ENCODE data around the gene TRMT10C. TPM values are rescaled to one million over a fixed set of nuclear protein-coding genes. Genes with fewer than 3 reads are reported as not detected.
"Not testable (repeated sequence)": the region's sequence is repeated elsewhere in the genome, so short reads cannot be mapped to it uniquely, and the experiment has no call there.

The TRMT10C gene
- total RNA-seq, 1 donor from 2014 or later, result 25.0 TPM

DNA sequence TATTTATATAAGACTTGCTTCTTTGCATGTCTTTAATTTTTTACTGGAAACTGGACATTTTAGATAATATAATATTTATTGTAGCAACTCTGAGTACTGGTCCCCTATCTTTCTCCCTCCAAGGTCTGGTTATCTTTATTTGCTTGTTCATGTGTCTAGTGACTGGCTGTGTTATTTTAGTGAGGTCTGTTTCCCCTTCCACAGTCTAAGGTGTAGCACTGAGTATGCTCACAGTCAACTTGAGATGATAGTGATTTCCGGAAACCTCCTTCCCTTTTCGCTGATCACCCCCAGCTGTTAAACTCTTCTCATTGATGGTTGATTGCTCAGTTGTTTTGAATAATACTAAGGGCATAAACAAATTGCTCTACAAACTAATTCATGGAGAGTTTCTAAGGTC is 49.4 kb downstream of the TRMT10C start:
- Histone ChIP-seq H3K4me3 (ENCODE audit: low read depth, low read length) (no peak overlapping the region), H3K36me3 (ENCODE audit: control insufficient read depth, insufficient read depth, low read length) (no peaks in the 10 kb centered on the region), H3K27me3 (ENCODE audit: control insufficient read depth, insufficient read depth, low read length) (no peaks in the 10 kb centered on the region)
- TF ChIP-seq CTCF (IDR thresholded peaks at IDR 0.05; ENCODE audit: insufficient read depth, low read length, severe bottlenecking), result no peak
- DNase-seq (ENCODE audit: low read depth) (no peak), FAIRE-seq (no peak)

DNA sequence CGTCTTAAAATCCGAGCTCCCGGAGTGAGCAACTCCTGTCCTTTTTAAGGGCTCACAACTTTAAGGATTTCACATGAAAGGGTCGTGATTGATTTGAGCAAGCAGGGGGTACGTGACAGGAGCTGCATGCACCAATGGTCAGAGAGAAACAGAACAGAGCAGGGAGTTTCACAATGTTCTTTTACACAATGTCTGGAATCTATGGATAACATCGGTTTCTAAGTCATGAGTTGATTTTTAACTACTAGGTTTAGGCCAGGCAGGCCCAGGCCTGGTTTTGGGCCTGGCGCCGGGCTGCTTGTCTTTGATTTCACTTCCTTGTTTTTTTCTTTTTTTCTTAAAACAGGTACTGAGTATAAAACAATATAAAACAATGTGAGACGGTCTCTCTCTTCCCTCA is 51.3 kb downstream of the TRMT10C start:
- not testable (repeated sequence) for DNase-seq (ENCODE audit: low read depth); FAIRE-seq; H3K27me3 ChIP-seq (ENCODE audit: control insufficient read depth, insufficient read depth, low read length); H3K36me3 ChIP-seq (ENCODE audit: control insufficient read depth, insufficient read depth, low read length); H3K4me3 ChIP-seq (ENCODE audit: low read depth, low read length)

DNA sequence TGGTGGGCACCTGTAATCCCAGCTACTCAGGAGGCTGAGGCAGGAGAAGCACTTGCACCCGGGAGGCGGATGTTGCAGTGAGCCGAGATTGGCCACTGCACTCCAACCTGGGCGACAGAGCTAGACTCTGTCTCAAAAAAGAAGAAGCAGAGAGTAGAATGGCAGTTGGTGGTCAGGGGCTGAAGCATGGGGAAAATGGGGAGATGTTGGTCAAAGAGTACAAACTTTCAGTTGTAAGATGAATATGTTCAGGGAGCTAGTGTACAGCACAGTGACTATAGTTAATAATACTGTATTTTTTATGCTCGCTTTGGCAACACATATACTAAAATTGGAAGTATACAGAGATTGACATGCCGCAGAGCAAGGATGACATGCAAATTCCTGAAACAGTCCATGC is 53.9 kb downstream of the TRMT10C start:
- FAIRE-seq, result no peak

More for the DNA sequence above, 53.9 kb downstream of the TRMT10C start:
- no peak for TF ChIP-seq CTCF (IDR thresholded peaks at IDR 0.05; ENCODE audit: insufficient read depth, low read length, severe bottlenecking)
- no peak for DNase-seq (ENCODE audit: low read depth)
- Histone ChIP-seq H3K36me3 (ENCODE audit: control insufficient read depth, insufficient read depth, low read length) (no peaks in the 10 kb centered on the region), H3K4me3 (ENCODE audit: low read depth, low read length) (no peak overlapping the region), H3K27me3 (ENCODE audit: control insufficient read depth, insufficient read depth, low read length) (no peaks in the 10 kb centered on the region)

Other genes starting within 250 kb of the TRMT10C start
- under 0.01 and 0.13 TPM in 2 replicates for gene IMPG2, start 241.3 kb upstream of the TRMT10C start, total RNA-seq
- gene SENP7, start 48.7 kb upstream of the TRMT10C start, total RNA-seq, result 5.8 and 7.3 TPM in 2 replicates
- gene PCNP, start 12.3 kb downstream of the TRMT10C start, total RNA-seq, result 167 and 178 TPM in 2 replicates
- gene ZBTB11, start 115.3 kb downstream of the TRMT10C start, total RNA-seq, result 30.3 and 34.2 TPM in 2 replicates
- 1,828 and 1,902 TPM in 2 replicates for gene RPL24, start 124.8 kb downstream of the TRMT10C start, total RNA-seq
- 12.0 and 13.4 TPM in 2 replicates for gene CEP97, start 162.7 kb downstream of the TRMT10C start, total RNA-seq
- 3.9 and 6.7 TPM in 2 replicates for gene NXPE3, start 217.3 kb downstream of the TRMT10C start, total RNA-seq